Pancreas (tissue), 10 donors: ENCODE measurements around the gene MCC. TPM values are rescaled to one million over a fixed set of nuclear protein-coding genes. Genes with fewer than 3 reads are reported as not detected.
A peak's percentile ranks its signal among the peaks of the same experiment; 100 is the strongest.

Experiments
- ATAC-seq, 4 donors: fragments of 200-7000 bp; cut with Tn5 transposase; one replicate each; pipeline versions ENCODE4 v1.8.0 to v1.9.1; 2020; ENCODE audit warnings: mild to moderate bottlenecking in 4 of 4, moderate library complexity in 4 of 4
- DNase-seq, 6 donors: peaks; one replicate each; pipeline ENCODE4 v3.0.0-alpha.2; 2020
- FAIRE-seq: peaks from 2 replicates; lab custom pipeline; 2012; peaks lifted over from hg19 to GRCh38; lab: Jason Lieb, UNC
- H3K27ac ChIP-seq, 4 donors: fragments of 200-600 bp; sonication (generic); 1 replicate in 3 of 4; 2 replicates in 1 of 4; pipeline versions ENCODE4 v1.5.0 to v1.8.0; 2020
- H3K27me3 ChIP-seq, 4 donors: fragments of 200-600 bp; one replicate each; pipeline ENCODE4 v1.8.0; 2021
- H3K36me3 ChIP-seq, 3 donors: fragments of 200-600 bp; sonication (generic) in 1 of 3; one replicate each; pipeline versions ENCODE4 v1.5.0 to v1.8.0; 2020 to 2021
- H3K4me1 ChIP-seq, 3 donors: fragments of 200-600 bp; one replicate each; pipeline ENCODE4 v1.8.0; 2021
- H3K4me3 ChIP-seq, 4 donors: fragments of 200-600 bp; sonication (generic) in 2 of 4; one replicate each; pipeline versions ENCODE4 v1.5.0 to v1.8.0; 2020 to 2021
- H3K9me3 ChIP-seq, 4 donors: fragments of 200-600 bp; one replicate each; pipeline ENCODE4 v1.8.0; 2021
- WGBS, 2 donors: extraction: QIAGEN DNeasy Blood & Tissue Kit; methylation state at CpG; one replicate each; pipeline ENCODE4 v1.1.7; 2013; 5-methylcytosine and 5-hydroxymethylcytosine counted together
- intact Hi-C, 3 donors: fragments of 100-400 bp; cut with DNase I; formaldehyde crosslinking; loops; one replicate each; pipeline versions ENCODE4 v1.11.1 to v1.14.2; 2022
- polyA plus RNA-seq, 2 donors: library from polyadenylated mRNA; stranded (reverse); fragments of 200-250 nt; gene quantifications; one replicate each; pipeline ENCODE4 v1.2.3, GENCODE V29; 2013
- total RNA-seq, 6 donors: library from RNA; stranded (reverse); fragmentation: NEBNext Ultra II Directional in 4 of 6; extraction: Animal tissue kit (Norgen Biotek cat#: 25700) in 4 of 6; gene quantifications; one replicate each; pipeline versions ENCODE4 v1.2.1 to v1.2.4, GENCODE V29; 2021 to 2023
- TF ChIP-seq, protein P1 (sequence below), 4 donors: fragments of 200-600 bp; sonication (generic) in 3 of 4; IDR thresholded peaks; one replicate each; pipeline versions ENCODE4 v1.5.0 to v1.8.0; 2021; ENCODE audit warnings: antibody characterized with exemption in 4 of 4
- donor health status: healthy with polysubstance abuse.
- donor health status: DM: no; HTN: no; CAD: no; lungs with moderate emphysema.
- donor health status: DM: no; HTN: no; CAD: no.
- donor health status: control.
- donor health status: control.
- donor health status: Bipolar disorder and iron deficiency.
- donor health status: DM: yes; HTN: yes; CAD: no.
- donor health status: DM: no; HTN: no; CAD: no.
- donor health status: DM: no; HTN: no; CAD: no.
- donor health status: DM: yes; HTN: yes; CAD: no.

The MCC gene
- total and polyA plus RNA-seq, 8 donors, result 1.3 to 8.3 (median 4.0) TPM

DNA sequence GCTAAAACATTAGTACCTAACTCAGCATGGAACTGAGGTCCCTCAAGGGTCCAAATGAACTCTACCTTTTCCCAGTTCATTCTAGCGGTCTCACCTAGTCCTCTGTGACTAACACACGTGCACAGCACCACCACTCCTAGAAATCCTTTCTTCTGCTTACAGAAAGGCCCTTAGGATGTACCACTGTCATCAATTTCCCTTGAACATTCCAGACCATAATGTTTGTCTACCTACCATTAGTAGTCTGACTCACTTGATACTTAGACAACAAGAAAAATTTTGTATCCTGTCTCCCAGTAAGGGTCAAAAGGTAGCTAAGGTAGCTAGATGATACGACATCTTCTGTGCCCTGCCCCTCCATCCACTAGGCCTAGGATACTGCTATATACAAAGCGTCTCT is 220.0 kb downstream of the MCC start:
- H3K4me1 ChIP-seq, result peaks cover 0 to 3% (median 0%) of the 10 kb centered on the region in 3 donors
- FAIRE-seq, result no peak
- H3K4me3 ChIP-seq, result no peak overlapping the region
- DNase-seq, result no peak
- no peaks in the 10 kb centered on the region for H3K27me3 ChIP-seq
- TF ChIP-seq, protein P1, sequence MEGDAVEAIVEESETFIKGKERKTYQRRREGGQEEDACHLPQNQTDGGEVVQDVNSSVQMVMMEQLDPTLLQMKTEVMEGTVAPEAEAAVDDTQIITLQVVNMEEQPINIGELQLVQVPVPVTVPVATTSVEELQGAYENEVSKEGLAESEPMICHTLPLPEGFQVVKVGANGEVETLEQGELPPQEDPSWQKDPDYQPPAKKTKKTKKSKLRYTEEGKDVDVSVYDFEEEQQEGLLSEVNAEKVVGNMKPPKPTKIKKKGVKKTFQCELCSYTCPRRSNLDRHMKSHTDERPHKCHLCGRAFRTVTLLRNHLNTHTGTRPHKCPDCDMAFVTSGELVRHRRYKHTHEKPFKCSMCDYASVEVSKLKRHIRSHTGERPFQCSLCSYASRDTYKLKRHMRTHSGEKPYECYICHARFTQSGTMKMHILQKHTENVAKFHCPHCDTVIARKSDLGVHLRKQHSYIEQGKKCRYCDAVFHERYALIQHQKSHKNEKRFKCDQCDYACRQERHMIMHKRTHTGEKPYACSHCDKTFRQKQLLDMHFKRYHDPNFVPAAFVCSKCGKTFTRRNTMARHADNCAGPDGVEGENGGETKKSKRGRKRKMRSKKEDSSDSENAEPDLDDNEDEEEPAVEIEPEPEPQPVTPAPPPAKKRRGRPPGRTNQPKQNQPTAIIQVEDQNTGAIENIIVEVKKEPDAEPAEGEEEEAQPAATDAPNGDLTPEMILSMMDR (IDR thresholded peaks at IDR 0.05), result no peak
- no peak overlapping the region for H3K27ac ChIP-seq
- 81 to 84% methylated on average over 4 of the region's 4 CpGs for WGBS, 2 donors
- no peaks in the 10 kb centered on the region for H3K36me3 ChIP-seq
- no peak for ATAC-seq
- intact Hi-C loops, result no loop called here
- H3K9me3 ChIP-seq, result no peaks in the 10 kb centered on the region

DNA sequence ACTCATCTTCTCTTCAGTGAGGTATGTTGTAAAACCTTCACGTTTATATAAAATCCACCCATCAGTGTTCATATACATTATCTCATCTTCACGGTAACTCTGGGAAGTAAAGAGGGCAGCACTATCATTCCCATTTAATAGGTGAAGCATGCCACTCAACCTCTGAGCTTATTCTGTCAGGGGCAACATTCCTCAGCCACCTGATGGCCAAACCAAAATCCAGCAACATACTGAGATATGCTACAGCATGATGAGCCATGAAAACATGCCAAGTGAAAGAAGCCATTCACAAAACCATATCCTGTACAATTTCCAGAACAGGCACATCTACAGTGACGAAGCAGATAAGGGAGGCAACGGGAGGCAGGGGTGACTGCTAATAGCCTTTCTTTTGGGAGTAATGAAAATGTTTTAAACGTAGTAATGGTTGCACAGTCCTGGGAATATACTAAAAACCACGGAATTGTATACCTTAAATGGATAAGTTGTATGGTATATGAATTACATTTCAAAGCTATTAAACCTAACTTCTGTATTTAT is 220.8 kb downstream of the MCC start:
- Histone ChIP-seq H3K4me1 (no peaks in the 10 kb centered on the region), H3K9me3 (no peaks in the 10 kb centered on the region), H3K36me3 (no peaks in the 10 kb centered on the region), H3K27me3 (no peaks in the 10 kb centered on the region), H3K4me3 (no peak overlapping the region), H3K27ac (no peak overlapping the region)
- ATAC-seq (no peak), DNase-seq (no peak), FAIRE-seq (no peak)
- TF ChIP-seq, protein P1 (IDR thresholded peaks at IDR 0.05), result no peak
- 73 to 83% methylated on average over 6 of the region's 6 CpGs for WGBS, 2 donors
- intact Hi-C loops, result no loop called here

DNA sequence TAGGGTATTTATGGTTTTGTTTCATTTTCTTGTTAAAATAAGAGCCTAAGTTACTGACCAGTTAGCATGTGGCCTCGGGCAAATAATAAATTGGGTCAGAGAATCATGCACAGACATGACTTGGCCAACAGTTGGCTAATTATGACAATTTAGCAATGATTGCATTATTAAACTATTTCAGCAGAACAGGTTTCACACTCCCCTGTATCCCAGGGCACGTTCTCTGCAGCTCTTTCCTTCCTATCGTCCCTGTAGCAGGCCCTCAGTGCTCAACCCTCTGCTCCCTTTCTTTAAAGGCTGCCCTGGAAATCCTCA is 221.4 kb downstream of the MCC start:
- no peaks in the 10 kb centered on the region for H3K36me3 ChIP-seq
- 54 to 55% methylated on average over 3 of the region's 3 CpGs for WGBS, 2 donors
- ATAC-seq (peak in 3 of 4 donors; percentile 50 to 60 (median 54)), DNase-seq (no peak), FAIRE-seq (no peak)
- H3K9me3 ChIP-seq, result no peaks in the 10 kb centered on the region
- intact Hi-C loops, result no loop called here
- no peak overlapping the region for H3K27ac ChIP-seq
- TF ChIP-seq, protein P1 (IDR thresholded peaks at IDR 0.05), result no peak
- H3K4me3 ChIP-seq, result no peak overlapping the region
- no peaks in the 10 kb centered on the region for H3K4me1 ChIP-seq
- H3K27me3 ChIP-seq, result no peaks in the 10 kb centered on the region

DNA sequence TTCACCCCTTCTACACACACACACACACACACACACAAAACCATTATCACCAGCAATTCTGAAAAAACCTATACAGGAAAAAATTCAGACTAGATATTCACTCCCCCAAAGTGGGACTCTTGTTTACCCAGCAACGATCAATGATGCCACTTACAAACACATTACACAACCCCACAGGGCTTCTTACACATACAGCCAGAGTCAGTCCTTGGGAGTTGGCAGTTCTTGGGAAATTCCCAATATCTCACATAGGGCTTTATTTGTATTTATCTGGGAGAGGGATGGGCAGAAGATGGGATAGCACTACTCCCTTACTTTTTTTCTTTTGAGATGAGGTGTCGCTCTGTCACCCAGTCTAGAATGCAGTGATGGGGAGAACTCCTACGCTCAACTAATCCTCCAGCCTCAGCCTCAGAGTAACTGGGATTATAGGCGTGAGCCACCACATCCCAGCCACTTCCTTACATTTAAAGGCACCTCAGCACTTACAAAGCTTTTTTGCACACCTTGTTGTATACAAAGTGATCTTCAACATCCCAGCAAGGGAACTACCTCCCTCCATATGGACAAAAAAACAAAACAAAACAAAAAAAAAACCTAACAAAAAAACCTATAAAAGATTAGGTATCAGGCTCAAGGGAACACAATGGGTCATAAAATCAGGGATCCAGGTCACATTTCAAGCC is 221.9 kb downstream of the MCC start:
- Histone ChIP-seq H3K4me1 (no peaks in the 10 kb centered on the region), H3K36me3 (no peaks in the 10 kb centered on the region), H3K9me3 (no peaks in the 10 kb centered on the region), H3K27me3 (no peaks in the 10 kb centered on the region), H3K27ac (no peak overlapping the region), H3K4me3 (no peak overlapping the region)
- no peak for FAIRE-seq
- intact Hi-C loops, result no loop called here
- 71% methylated on average over 4 of the region's 4 CpGs for WGBS, 2 donors
- TF ChIP-seq, protein P1 (IDR thresholded peaks at IDR 0.05), result no peak
- DNase-seq, result no peak
- ATAC-seq, result peak in 2 of 4 donors; percentile 28 to 35

DNA sequence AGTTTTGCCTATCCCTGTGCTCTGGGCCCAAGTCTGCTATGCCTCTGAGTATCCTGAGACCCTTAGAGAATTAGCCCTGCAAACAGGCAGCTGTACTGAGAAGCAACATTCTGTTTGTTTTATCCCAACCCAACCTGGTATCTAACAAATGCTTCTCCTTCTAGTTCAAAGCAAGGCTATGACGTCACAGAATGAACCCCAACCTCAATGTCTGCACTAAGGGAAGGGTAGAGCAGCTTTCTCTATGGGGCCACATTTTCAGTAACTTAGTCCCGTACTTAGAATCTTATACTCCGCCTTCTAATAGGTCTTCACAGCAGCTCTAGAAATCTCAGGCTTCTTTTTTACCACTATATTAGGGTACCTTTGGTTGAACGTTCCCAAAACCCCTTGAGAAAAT is 223.1 kb downstream of the MCC start:
- no peak for DNase-seq
- no peak for FAIRE-seq
- Histone ChIP-seq H3K9me3 (no peaks in the 10 kb centered on the region), H3K4me1 (no peaks in the 10 kb centered on the region), H3K27me3 (no peaks in the 10 kb centered on the region), H3K27ac (no peak overlapping the region), H3K36me3 (no peaks in the 10 kb centered on the region), H3K4me3 (no peak overlapping the region)
- intact Hi-C loops, result no loop called here
- WGBS, 2 donors, result 73 to 82% methylated on average over 4 of the region's 4 CpGs
- no peak for ATAC-seq
- TF ChIP-seq, protein P1 (IDR thresholded peaks at IDR 0.05), result no peak
